COLO829 (cell line): ENCODE results near the gene BRSK2.
A peak's percentile ranks its signal among the peaks of the same experiment; 100 is the strongest.

Experiments
- DNase-seq: peaks from one replicate; pipeline ENCODE4 v3.0.0; 2012; ENCODE audit warnings: low spot score

Gene BRSK2

GRCh38 chr11:1438261-1438966 is 48.7 kb downstream of the BRSK2 start:
- no peak for DNase-seq

- DNase-seq, result no peak
These were observed 49.2 kb downstream of the BRSK2 start for GRCh38 chr11:1438967-1439330.

- no peak for DNase-seq
These were observed 49.6 kb downstream of the BRSK2 start for GRCh38 chr11:1439341-1439740.

GRCh38 chr11:1440066-1440465 is 50.3 kb downstream of the BRSK2 start:
- DNase-seq, result no peak

GRCh38 chr11:1440496-1440895 is 50.8 kb downstream of the BRSK2 start:
- DNase-seq, result no peak

- peak; percentile 50 for DNase-seq
These were observed 52.4 kb downstream of the BRSK2 start for GRCh38 chr11:1442163-1442562.

- DNase-seq, result no peak
These were observed 53.2 kb downstream of the BRSK2 start for GRCh38 chr11:1442807-1443366.

- DNase-seq, result no peak
These were observed 54.0 kb downstream of the BRSK2 start for GRCh38 chr11:1443737-1444136.

GRCh38 chr11:1444321-1444720 is 54.6 kb downstream of the BRSK2 start:
- DNase-seq, result no peak

- no peak for DNase-seq
These were observed 55.2 kb downstream of the BRSK2 start for GRCh38 chr11:1444823-1445422.

- DNase-seq, result no peak
These were observed 56.2 kb downstream of the BRSK2 start for GRCh38 chr11:1445741-1446445.

- no peak for DNase-seq
These were observed 56.9 kb downstream of the BRSK2 start for GRCh38 chr11:1446623-1447022.

- no peak for DNase-seq
These were observed 58.4 kb downstream of the BRSK2 start for GRCh38 chr11:1447845-1448825.

- DNase-seq, result no peak
These were observed 59.1 kb downstream of the BRSK2 start for GRCh38 chr11:1448882-1449281.

GRCh38 chr11:1449490-1450243 is 59.9 kb downstream of the BRSK2 start:
- DNase-seq, result no peak

GRCh38 chr11:1450344-1450875 is 60.7 kb downstream of the BRSK2 start:
- no peak for DNase-seq

GRCh38 chr11:1450949-1451710 is 61.4 kb downstream of the BRSK2 start:
- no peak for DNase-seq

- no peak for DNase-seq
These were observed 62.2 kb downstream of the BRSK2 start for GRCh38 chr11:1451781-1452470.

- DNase-seq, result no peak
These were observed 63.0 kb downstream of the BRSK2 start for GRCh38 chr11:1452744-1453143.
